Neural crest cell (in vitro differentiated cells): ENCODE measurements around the gene GATB. TPM values are rescaled to one million over a fixed set of nuclear protein-coding genes. Genes with fewer than 3 reads are reported as not detected.

Experiments
- DNase-seq: peaks from one replicate; pipeline ENCODE4 v3.0.0; 2021; ENCODE audit warnings: low read depth, mixed read lengths, low spot score
- H3K27ac Mint-ChIP-seq: one replicate; pipeline ENCODE4 v1.8.0; 2021; ENCODE audit warnings: mild to moderate bottlenecking, mixed read lengths; ENCODE audit not compliant: unreplicated experiment
- H3K27me3 Mint-ChIP-seq: 2 replicates; pipeline ENCODE4 v1.8.0; 2021; ENCODE audit warnings: low read depth, mild to moderate bottlenecking, mixed read lengths
- H3K36me3 Mint-ChIP-seq: 2 replicates; pipeline ENCODE4 v1.8.0; 2021; ENCODE audit warnings: low read depth, mild to moderate bottlenecking, mixed read lengths
- H3K4me1 Mint-ChIP-seq: 2 replicates; pipeline ENCODE4 v1.8.0; 2021; ENCODE audit warnings: mixed read lengths
- H3K4me3 Mint-ChIP-seq: one replicate; pipeline ENCODE4 v1.8.0; 2021; ENCODE audit warnings: mild to moderate bottlenecking, mixed read lengths
- H3K9me3 Mint-ChIP-seq: 2 replicates; pipeline ENCODE4 v1.8.0; 2021; ENCODE audit warnings: mixed read lengths
- total RNA-seq: library from RNA; stranded (reverse); gene quantifications from 2 replicates; pipeline ENCODE4 v1.2.1, GENCODE V29; 2021
- TF ChIP-seq, protein P1 (sequence below): fragments of 200-600 bp; sonication (generic); conservative IDR thresholded peaks from 2 replicates; pipeline ENCODE4 v1.5.0; 2021; ENCODE audit warnings: antibody characterized with exemption, mild to moderate bottlenecking

GATB gene
- total RNA-seq, 1 donor from 2014 or later: 24.9 TPM

DNA sequence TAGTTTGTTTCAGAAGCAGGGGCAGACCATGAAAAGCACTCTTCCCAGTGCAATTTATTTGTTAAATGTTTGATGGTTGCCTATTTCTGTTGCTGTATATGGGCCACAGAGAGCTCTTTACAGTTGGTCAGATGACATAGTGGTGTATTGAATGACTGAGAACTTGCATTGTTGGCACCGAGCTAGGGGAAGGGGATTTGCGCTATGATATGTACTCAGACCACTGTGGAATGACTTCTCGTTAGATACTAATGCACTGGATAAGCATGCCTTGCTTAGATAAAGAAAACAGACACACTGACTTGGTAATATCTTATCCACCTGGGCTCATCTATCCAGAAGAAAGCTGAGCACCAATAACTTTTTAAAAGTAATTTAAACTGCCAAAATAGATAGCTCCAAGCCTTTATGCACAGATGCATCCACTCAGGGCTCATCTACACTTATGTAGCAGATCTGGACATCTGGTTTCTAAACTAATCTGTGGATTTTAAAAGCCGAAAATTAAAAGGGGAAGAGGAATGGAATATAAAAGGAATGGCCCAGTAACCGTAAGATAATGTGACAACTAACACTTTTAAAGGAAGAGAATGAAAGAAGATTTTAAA, 132.7 kb downstream of the GATB start:
- Mint-ChIP-seq H3K4me3 (no peak overlapping the region), H3K27ac (peak overlapping the region; percentile 10)
- TF ChIP-seq, protein P1, sequence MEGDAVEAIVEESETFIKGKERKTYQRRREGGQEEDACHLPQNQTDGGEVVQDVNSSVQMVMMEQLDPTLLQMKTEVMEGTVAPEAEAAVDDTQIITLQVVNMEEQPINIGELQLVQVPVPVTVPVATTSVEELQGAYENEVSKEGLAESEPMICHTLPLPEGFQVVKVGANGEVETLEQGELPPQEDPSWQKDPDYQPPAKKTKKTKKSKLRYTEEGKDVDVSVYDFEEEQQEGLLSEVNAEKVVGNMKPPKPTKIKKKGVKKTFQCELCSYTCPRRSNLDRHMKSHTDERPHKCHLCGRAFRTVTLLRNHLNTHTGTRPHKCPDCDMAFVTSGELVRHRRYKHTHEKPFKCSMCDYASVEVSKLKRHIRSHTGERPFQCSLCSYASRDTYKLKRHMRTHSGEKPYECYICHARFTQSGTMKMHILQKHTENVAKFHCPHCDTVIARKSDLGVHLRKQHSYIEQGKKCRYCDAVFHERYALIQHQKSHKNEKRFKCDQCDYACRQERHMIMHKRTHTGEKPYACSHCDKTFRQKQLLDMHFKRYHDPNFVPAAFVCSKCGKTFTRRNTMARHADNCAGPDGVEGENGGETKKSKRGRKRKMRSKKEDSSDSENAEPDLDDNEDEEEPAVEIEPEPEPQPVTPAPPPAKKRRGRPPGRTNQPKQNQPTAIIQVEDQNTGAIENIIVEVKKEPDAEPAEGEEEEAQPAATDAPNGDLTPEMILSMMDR: no peak

DNA sequence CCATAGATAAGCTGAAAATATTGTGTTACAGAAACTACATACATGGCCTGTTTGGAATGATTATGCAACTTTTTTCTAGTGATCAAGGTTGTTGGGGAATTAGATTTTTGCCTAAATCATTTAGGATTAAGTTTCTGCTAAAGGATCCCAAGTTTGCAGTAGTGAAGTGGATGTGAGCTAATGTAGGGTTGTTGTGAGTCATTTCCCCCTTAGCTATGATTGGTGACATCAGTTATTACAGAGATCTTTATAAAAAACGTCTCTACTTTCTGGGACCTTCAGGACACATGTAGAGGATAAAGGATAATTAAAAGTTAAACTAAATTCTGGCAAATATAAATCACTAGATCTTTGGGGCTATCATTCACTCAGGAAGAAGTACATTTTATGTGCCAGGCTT, 133.3 kb downstream of the GATB start:
- Mint-ChIP-seq H3K9me3 (no peaks in the 10 kb centered on the region), H3K27me3 (no peaks in the 10 kb centered on the region), H3K36me3 (no peaks in the 10 kb centered on the region), H3K27ac (no peak overlapping the region), H3K4me1 (no peaks in the 10 kb centered on the region), H3K4me3 (no peak overlapping the region)
- no peak for DNase-seq
- TF ChIP-seq, protein P1: no peak

More for the DNA sequence above, 132.7 kb downstream of the GATB start:
- Mint-ChIP-seq H3K36me3 (no peaks in the 10 kb centered on the region), H3K9me3 (no peaks in the 10 kb centered on the region), H3K4me1 (no peaks in the 10 kb centered on the region), H3K27me3 (no peaks in the 10 kb centered on the region)
- no peak for DNase-seq

DNA sequence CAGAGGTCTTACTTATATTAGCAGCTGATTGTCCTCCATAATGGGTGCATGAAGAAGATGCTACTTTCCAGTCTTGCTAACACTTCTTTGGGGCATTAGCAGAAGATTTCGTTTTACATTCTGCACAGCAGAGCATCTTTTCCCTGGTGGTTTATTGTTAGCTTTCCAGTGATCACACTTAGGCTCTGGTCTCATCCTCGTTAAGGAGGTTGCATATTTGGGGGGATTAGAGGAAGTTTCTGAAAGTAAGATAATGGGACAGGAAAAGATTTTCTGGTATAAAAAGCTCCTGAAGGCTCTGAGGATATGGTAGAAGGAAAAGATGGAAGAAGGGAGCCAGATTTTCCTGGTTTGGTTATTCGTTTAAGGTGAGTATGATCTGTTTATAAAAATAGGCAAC, 134.1 kb downstream of the GATB start:
- Mint-ChIP-seq H3K36me3 (no peaks in the 10 kb centered on the region), H3K9me3 (no peaks in the 10 kb centered on the region), H3K4me1 (no peaks in the 10 kb centered on the region), H3K27me3 (no peaks in the 10 kb centered on the region), H3K27ac (no peak overlapping the region), H3K4me3 (no peak overlapping the region)
- TF ChIP-seq, protein P1: no peak
- DNase-seq: no peak

DNA sequence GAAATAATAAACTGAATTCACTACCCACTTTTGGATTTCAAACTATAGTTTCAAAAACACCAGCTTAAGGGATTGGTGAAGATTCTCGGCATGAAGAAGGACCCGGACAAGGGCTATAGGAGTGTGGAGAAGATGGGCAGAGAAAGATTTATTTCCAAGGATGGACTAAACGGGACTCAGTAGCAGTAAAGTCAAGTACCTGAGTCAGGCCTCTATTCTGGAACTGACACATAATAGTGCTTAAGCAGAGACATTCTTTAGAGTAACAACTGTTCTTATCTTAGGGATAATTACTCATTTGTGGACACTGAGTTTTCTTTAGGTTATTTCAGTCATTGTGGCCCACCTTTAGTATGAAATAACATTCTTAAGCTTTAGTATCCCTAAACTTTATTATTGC, 134.6 kb downstream of the GATB start:
- DNase-seq: no peak
- no peak overlapping the region for H3K27ac Mint-ChIP-seq
- H3K4me3 Mint-ChIP-seq: no peak overlapping the region
- no peaks in the 10 kb centered on the region for H3K9me3 Mint-ChIP-seq
- TF ChIP-seq, protein P1: no peak
- no peaks in the 10 kb centered on the region for H3K36me3 Mint-ChIP-seq
- H3K27me3 Mint-ChIP-seq: no peaks in the 10 kb centered on the region
- H3K4me1 Mint-ChIP-seq: no peaks in the 10 kb centered on the region

DNA sequence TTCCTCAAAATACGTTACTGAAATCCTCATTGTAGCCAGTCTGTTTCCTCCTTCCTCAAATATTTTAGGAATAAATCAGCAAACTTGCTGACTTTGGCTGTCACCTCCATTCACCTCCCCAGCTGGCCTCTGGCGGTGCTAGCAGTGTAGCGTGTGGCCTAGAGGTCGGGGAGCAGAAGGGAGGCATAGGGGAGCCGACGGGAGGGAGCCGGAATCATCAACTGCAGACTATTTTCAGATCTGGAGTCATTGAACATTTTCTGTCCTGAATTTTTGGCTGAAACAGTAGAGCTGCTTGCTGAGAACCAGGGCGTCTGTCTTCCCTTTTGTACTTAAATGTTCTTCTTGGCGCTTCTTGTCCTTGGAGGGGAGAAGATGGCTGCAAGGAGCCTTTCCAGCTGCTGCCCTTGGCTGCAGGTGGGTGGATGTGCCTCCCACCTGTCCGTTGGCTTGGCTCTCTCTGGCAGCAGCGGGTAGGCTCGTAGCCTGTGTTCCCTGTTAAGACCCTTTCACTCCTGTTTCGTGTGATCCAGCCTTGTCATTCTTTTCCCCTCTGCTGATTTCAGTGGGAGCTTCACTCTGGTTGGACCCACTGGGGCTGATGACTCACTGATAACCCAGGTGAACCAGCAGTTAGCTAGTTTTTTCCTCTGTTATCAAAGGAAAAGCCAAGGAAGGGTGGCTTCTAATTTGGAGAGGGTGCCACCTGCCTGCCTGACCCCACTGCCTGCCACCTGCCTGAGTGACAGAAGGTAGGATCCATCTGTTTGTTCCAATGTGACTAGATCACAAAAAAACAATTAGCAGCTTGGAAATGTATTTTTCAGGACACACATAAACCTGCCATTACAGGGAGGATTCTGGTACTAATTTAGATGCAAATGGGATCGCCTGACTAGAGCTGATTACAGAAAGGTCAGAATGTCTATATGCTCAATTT, 135.9 kb downstream of the GATB start:
- H3K27me3 Mint-ChIP-seq: peaks cover 3% of the 10 kb centered on the region
- no peaks in the 10 kb centered on the region for H3K36me3 Mint-ChIP-seq
- no peaks in the 10 kb centered on the region for H3K4me1 Mint-ChIP-seq
- TF ChIP-seq, protein P1: no peak
- no peak for DNase-seq
- H3K27ac Mint-ChIP-seq: no peak overlapping the region
- no peaks in the 10 kb centered on the region for H3K9me3 Mint-ChIP-seq
- H3K4me3 Mint-ChIP-seq: no peak overlapping the region
